ENCODE results near the gene TMEM254. TPM values are rescaled to one million over a fixed set of nuclear protein-coding genes. Genes with fewer than 3 reads are reported as not detected.

TMEM254 gene
- total RNA-seq, 1 donor from 2014 or later = 23.9 TPM

GRCh38 chr10:80141696-80142460 is 63.4 kb downstream of the TMEM254 start:
- H3K4me3 ChIP-seq (ENCODE audit: low read depth, low read length) = no peak overlapping the region
- TF ChIP-seq, protein P1, sequence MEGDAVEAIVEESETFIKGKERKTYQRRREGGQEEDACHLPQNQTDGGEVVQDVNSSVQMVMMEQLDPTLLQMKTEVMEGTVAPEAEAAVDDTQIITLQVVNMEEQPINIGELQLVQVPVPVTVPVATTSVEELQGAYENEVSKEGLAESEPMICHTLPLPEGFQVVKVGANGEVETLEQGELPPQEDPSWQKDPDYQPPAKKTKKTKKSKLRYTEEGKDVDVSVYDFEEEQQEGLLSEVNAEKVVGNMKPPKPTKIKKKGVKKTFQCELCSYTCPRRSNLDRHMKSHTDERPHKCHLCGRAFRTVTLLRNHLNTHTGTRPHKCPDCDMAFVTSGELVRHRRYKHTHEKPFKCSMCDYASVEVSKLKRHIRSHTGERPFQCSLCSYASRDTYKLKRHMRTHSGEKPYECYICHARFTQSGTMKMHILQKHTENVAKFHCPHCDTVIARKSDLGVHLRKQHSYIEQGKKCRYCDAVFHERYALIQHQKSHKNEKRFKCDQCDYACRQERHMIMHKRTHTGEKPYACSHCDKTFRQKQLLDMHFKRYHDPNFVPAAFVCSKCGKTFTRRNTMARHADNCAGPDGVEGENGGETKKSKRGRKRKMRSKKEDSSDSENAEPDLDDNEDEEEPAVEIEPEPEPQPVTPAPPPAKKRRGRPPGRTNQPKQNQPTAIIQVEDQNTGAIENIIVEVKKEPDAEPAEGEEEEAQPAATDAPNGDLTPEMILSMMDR (IDR thresholded peaks at IDR 0.05; ENCODE audit: insufficient read depth, low read length, poor library complexity, severe bottlenecking) = no peak
- peaks cover 15% of the 10 kb centered on the region for H3K27me3 ChIP-seq (ENCODE audit: control insufficient read depth, insufficient read depth, low read length)
- no peaks in the 10 kb centered on the region for H3K36me3 ChIP-seq (ENCODE audit: control insufficient read depth, insufficient read depth, low read length)
- no peak for DNase-seq (ENCODE audit: low read depth)

Other genes starting within 250 kb of the TMEM254 start
- gene SFTPD, start 129.6 kb upstream of the TMEM254 start, total RNA-seq = not detected in 2 replicates
- gene PLAC9, start 54.1 kb downstream of the TMEM254 start, total RNA-seq = not detected in 2 replicates
- gene ANXA11, start 126.9 kb downstream of the TMEM254 start, total RNA-seq = 182 and 199 TPM in 2 replicates
- 0.38 TPM in 1 of 2 replicates, not detected in the other for gene MAT1A, start 211.0 kb downstream of the TMEM254 start, total RNA-seq

Measured in kidney epithelial cell (primary cell).